ENCODE measurements around the gene CCDC83.

CCDC83 gene

DNA sequence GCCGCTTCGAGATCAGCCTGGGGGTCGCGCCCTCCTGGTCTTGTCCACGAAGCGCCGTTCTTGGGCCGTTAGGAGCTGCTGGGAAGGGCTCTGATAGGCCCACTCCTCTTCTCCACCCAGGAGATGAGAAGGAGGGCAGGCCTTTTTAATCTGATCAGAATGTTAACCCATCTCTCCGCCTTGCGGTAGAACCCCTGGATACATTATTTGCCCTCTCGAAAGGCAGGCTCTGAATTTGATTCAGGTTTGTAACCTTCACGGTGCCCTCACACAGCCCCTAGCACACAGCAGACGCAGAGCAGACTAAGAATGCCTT is at the start of gene CCDC83:
TSS of gene CCDC83 (plus strand) at position 43 of the 316 bp plus-strand sequence. CDS start 9,741 bp downstream, outside the sequence.
- no peak for DNase-seq (ENCODE audit: low read depth in 2 of 2)

DNA sequence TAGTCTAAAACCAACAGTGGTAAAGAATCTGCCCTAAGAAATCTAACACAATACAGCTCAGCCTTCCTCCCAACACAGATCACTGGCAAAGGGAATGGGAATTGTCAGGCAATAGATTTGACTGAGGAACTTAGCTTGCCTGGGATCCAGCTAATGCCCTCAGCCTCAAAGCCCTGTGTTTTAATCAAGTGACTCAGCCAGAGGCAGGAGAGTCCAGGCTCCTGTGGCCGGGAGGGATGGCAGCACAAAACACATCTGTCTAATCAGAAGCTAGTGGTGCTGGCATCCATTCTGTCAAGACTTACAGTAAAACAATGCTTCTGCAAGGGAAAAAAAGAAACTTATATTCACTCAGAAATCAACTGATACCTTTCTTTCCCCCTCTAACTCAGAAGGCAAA is 49.8 kb upstream of the CCDC83 start:
- no peak for DNase-seq (ENCODE audit: low read depth in 2 of 2)

DNA sequence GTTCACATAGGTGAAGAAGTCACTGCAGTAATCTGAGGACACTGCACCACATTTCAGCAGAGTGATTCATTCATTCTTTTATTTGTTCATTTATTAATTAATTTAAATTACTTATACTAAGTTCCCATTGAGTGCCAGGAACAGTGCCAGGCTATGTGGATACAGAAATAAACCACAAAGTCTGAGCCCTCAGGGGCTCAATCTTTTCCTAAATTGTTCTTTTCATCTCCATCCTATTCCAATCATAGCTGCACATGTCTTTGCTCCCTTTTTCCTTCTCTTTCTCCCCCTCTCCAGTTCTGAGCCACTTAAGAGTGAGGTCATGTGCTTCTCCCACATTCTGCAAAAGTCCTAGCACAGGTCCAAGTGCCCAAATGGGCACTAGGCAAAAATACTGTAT is 49.2 kb upstream of the CCDC83 start:
- DNase-seq (ENCODE audit: low read depth in 2 of 2), result no peak

DNA sequence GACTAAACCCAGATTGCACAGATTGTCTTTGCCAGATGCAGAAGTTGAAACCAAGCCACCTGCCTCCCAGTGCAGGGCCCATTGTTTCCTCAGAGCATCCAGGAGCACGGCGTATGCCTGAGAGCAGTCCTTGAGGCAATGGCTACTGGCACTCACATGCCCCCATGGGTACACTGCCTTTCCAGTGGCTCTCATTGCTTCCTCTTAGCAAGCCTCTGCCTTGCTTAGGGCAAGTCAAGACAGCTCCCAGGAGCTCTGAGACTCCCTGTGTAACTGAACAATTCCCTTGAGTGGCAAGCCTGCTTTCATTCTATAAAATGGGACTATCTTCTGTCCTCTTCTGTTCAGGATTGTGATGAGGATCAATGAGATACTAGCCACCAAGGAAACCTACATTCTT is 48.3 kb upstream of the CCDC83 start:
- no peak for DNase-seq (ENCODE audit: low read depth in 2 of 2)

- DNase-seq (ENCODE audit: low read depth in 2 of 2), result no peak
Observed at GRCh38 chr11:85809191-85809590, 46.0 kb upstream of the CCDC83 start.

- no peak for DNase-seq (ENCODE audit: low read depth in 2 of 2)
Observed at GRCh38 chr11:85809863-85810262, 45.3 kb upstream of the CCDC83 start.

DNA sequence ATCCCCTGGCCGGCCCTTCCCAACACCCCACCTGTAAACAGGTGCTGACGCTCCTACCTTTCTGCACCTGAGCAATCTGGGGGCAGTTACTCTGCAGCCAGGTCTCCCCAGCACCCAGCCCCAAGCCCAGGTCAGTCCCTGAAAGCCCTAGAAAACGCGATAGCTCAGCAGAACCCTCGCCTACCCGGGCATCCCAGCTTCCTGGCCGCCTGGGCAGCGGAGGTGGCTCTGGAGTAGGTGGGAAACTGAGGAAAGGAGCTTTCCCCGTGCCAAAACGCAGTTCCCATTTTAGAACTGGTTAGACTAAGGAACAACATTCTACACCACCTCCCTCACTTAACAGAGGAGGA is 44.7 kb upstream of the CCDC83 start:
- DNase-seq (ENCODE audit: low read depth in 2 of 2), result no peak

GRCh38 chr11:85810871-85811611 is 44.1 kb upstream of the CCDC83 start, which contains the start of gene SYTL2:
SYTL2 (minus strand) TSS chr11:85811141; CDS start chr11:85757725, 53,416 bp downstream.
- DNase-seq (ENCODE audit: low read depth in 2 of 2), result peak; percentile 38 to 68

DNA sequence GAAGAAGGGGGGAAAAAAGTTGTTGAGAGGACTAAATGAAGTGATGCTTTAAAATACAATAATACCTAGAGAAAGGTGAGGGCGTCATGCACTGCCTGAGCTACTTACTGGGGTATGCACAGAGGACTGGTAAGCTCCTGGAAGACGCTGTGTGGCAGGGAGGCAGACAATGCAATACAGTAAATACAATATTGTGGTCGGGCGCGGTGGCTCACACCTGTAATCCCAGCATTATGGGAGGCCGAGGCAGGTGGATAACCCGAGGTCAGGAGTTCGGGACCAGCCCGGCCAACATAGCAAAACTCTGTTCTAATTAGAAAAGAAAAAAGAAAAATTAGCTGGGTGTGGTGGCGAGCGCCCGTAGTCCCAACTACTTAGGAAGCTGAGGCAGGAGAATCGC is 43.6 kb upstream of the CCDC83 start:
- no peak for DNase-seq (ENCODE audit: low read depth in 2 of 2)

DNA sequence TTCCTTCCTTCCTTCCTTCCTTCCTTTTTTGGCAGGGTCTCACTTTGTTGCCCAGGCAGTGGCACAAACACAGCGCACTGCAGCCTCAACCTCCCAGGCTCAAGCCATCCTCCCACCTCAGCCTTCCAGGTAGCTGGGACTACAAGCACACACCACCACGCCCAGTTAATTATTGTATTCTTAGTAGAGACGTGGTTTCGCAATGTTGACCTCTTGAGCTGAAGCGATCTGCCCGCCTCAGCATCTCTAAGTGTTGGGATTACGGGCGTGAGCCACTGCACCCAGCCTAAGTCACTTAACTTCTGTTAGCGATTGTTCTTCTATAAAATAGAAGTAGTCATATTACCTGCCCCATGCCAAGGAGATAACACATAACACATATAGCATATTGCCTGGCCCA is 41.5 kb upstream of the CCDC83 start:
- no peak for DNase-seq (ENCODE audit: low read depth in 2 of 2)

DNA sequence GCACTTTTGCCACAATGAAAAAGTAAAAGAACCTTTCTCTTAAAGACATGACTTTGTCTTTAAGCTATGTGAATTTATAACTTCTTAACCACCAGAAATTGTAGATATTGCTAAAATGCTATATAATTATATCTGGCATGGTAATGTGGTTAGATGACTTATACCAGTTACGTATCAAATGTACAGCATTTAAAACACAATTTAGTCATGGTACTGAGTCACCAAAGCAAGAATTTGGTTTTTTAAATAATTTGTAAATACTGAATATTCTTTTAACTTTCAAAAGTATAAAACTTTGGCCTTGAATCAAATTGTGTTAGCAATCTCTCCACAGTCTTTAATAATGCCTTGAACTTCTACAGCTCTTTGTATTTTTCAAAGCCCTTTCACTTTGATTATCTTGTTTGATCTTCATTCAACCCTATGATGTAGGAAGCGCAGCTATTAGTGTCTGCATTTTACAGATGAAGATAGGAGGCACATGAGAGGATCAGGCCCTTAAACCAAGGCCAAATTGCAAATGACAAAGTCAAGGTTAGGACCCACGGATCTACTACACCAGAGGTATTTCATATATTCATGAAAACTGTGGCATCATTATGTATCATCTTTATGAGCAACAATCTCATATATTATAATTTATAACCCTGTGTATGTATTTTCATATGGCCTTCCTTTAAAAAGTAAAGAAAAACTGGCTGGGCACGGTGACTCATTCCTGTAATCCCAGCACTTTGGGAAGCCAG is 39.8 kb upstream of the CCDC83 start:
- no peak for DNase-seq (ENCODE audit: low read depth in 2 of 2)

DNA sequence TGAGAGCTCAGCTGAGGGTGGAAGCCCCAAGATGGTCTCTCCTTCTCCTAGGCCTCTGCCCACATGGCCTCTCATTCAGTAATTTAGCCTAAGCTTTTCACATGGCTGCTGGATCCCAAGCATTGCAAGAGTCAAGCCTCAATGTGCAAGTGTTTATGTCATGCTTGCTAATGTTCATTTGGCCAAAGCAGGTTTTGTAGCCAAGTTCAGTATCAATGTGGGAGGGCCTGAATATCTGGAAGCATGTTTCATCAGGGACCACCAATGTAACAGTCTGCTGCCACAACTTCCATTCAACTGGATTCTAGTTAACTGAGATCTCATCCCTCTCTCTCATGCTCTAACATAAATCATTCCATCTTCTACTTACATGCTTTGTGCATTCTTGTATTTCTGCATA is 35.7 kb upstream of the CCDC83 start:
- DNase-seq (ENCODE audit: low read depth in 2 of 2), result no peak

GRCh38 chr11:85821636-85822035 is 33.5 kb upstream of the CCDC83 start:
- DNase-seq (ENCODE audit: low read depth in 2 of 2), result no peak

DNA sequence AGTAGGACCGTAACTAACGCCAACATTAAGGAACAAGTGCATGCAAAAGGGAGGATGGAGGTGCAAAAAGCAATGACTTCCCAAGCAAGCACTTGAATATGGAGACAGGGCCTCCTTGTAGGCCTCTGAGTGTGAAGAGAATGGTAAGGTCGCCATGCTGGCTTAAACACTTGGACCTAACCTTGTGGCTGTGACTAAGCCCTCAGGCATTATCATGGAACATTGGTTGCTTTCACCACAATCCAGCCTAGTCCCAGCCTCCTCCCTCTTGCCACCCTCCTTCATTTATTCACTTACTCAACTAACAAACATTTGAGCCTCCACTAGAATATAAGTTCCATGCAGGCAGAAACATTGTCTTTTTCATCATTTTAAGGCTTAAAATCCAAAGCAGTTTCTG is 32.4 kb upstream of the CCDC83 start:
- DNase-seq (ENCODE audit: low read depth in 2 of 2), result no peak

DNA sequence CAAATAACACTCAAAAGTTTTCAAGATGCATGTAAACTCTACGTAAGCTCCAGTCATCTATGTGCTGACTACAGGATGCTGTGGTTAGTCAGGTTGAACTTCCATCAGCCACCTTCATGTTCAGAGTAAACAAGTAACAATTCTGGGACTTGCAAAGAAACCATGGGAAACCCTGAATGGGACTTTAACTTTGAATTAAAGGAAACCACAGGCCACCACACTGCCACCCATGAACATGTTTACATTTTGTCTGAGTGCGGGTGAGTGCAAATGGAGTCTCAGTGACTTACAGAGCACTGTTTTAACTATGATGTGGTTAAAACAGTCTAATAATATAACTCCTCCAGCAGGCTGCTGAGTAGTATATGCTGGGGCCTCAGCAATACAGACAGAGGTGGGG is 31.4 kb upstream of the CCDC83 start:
- peak in 1 of 2 donors; percentile 27 for DNase-seq (ENCODE audit: low read depth in 2 of 2)

- DNase-seq (ENCODE audit: low read depth in 2 of 2), result no peak
Observed at GRCh38 chr11:85825616-85826015, 29.6 kb upstream of the CCDC83 start.

GRCh38 chr11:85826116-85826855 is 28.9 kb upstream of the CCDC83 start:
- DNase-seq (ENCODE audit: low read depth in 2 of 2), result no peak

DNA sequence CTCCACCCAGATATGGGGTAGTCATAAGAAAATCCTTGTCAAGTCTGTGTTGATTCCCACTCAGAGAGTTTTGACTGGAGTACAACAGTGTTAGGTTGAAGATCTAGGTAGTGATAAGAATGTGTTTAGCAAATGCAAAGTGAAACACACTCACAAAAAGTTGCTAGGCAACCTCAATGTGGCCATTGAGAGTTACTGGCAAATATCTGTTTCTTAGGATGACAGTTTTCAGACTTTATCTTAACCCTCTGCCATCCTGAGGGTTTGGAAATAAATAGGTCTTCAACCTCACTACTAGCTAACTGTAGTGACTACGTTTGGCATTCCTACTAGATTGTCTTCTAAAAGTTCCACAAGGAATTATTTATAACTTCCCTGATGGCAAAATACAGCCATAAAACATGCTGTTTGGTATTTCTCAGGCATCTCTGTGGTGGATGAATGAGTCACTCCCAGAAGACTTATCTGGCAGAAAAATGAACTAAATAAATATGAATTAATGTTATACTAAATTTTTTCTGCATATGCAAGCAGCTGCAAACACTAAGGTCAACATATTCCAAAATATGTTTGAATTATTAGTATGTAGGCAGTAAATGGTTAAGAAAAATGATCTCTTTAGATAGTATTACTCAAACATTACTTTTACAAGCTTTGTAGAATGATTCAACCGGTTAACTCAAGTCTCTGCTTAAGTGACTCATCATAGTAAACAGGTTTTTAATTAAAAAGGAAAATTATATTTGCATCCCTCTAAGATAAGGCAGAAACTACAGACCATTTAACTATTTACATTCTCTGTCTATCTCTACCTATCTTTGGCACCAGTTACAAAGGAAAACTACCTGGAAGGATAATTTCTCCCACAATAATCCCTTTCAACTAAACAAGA is 27.2 kb upstream of the CCDC83 start:
- no peak for DNase-seq (ENCODE audit: low read depth in 2 of 2)

DNA sequence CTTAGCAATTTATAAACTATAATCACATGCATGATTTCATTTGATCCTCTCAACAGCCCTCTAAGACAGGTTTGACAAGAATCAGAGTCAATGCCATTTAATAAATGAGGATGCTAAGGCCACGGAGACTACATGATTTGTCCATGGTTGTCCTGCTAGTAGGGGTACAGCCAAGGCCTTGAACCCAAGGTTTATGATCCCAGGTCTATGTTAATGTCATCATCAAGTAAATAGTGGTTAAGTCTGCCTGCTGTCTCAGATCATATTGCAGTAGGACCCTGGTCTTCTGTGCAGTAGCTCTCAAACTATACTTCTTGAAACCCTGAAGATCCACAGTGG is 26.6 kb upstream of the CCDC83 start:
- no peak for DNase-seq (ENCODE audit: low read depth in 2 of 2)

- DNase-seq (ENCODE audit: low read depth in 2 of 2), result no peak
Observed at GRCh38 chr11:85829172-85829571, 26.0 kb upstream of the CCDC83 start.

DNA sequence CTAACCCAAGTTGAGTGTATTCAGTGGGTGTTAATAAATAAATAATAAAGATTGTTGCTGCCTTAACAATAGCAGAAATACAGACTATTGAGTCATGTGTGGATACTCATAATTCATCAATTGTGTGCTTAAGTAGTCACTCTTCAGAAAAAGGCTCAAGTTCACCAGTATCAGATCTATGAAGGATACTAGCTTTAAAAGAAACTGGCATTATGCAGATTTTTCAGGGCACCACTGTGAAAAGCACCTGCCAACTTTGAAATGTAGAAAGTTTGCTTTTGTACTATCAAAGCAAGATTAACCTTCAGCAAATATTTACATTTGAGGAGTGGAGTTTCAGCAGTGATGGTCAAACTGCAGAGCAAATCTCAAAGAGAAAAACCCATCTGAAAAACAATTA is 24.1 kb upstream of the CCDC83 start:
- DNase-seq (ENCODE audit: low read depth in 2 of 2), result no peak

DNA sequence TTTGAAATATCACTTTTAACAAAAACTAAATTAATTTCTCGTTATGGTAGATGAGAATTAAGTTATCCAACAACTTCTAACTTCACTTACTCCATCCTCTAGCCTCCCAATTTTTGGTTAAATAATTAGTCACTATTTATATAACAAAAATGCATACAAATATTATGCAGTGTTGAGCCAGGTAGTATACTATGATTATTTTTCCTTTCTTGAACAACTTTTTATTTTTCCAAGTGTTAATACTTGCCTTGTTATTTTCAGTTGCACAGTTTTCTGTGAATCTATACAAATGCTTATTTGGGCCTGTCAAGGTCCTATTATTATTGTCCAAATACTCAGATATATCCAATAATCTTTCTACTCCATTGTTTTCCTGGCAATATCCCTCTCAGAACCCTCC is 19.9 kb upstream of the CCDC83 start:
- no peak for DNase-seq (ENCODE audit: low read depth in 2 of 2)
